Right ventricle myocardium inferior (tissue), 1 donor: ENCODE data around the gene IMMP2L. TPM values are rescaled to one million over a fixed set of nuclear protein-coding genes. Genes with fewer than 3 reads are reported as not detected.

Experiments
- ATAC-seq: fragments of 200-7000 bp; cut with Tn5 transposase; one replicate; pipeline ENCODE4 v1.9.1; 2020; ENCODE audit warnings: mild to moderate bottlenecking, moderate library complexity
- DNase-seq: peaks from one replicate; pipeline ENCODE4 v3.0.0; 2021; ENCODE audit errors: missing footprints
- intact Hi-C: fragments of 100-400 bp; cut with DNase I; formaldehyde crosslinking; loops from one replicate; pipeline ENCODE4 v1.11.0; 2022
- total RNA-seq: library from RNA; stranded (reverse); fragmentation: NEBNext Ultra II Directional; extraction: Animal tissue kit (Norgen Biotek cat#: 25700); gene quantifications from one replicate; pipeline ENCODE4 v1.2.1, GENCODE V29; 2021
- donor health status: DM: no; HTN: yes; CAD: no; lungs with severe emphysema.

The IMMP2L gene
- total RNA-seq, 1 donor from 2014 or later, result 14.3 TPM

GRCh38 chr7:111059833-111060232 is 502.5 kb downstream of the IMMP2L start:
- DNase-seq, result no peak
- intact Hi-C loops, result no loop called here

GRCh38 chr7:111057066-111057465 is 505.2 kb downstream of the IMMP2L start:
- intact Hi-C loops, result no loop called here
- ATAC-seq (no peak), DNase-seq (no peak)

More at GRCh38 chr7:111059833-111060232, 502.5 kb downstream of the IMMP2L start:
- ATAC-seq, result no peak

GRCh38 chr7:111056371-111056770 is 505.9 kb downstream of the IMMP2L start:
- intact Hi-C loops, result no loop called here
- DNase-seq (no peak), ATAC-seq (no peak)

DNA sequence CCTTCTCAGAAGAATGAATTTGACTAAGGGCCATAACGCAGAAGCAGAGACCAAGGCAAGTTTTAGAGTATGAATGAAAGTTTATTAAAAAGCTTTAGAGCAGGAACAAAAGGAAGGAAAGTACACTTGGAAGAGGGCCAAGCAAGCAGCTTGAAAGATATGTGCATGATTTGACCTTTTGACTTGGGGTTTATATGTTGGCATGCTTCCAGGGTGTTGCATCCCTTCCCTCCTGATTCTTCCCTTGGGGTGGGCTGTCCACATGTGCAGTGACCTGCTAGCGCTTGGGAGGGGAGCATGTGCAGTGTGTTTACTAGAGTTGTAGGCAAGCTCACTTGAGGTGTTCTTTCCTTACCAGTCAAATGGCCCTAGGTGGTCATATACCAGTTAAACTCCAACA is 509.3 kb downstream of the IMMP2L start:
- ATAC-seq (no peak), DNase-seq (no peak)
- intact Hi-C loops, result no loop called here

GRCh38 chr7:111051832-111052231 is 510.5 kb downstream of the IMMP2L start:
- intact Hi-C loops, result no loop called here
- ATAC-seq (no peak), DNase-seq (no peak)

DNA sequence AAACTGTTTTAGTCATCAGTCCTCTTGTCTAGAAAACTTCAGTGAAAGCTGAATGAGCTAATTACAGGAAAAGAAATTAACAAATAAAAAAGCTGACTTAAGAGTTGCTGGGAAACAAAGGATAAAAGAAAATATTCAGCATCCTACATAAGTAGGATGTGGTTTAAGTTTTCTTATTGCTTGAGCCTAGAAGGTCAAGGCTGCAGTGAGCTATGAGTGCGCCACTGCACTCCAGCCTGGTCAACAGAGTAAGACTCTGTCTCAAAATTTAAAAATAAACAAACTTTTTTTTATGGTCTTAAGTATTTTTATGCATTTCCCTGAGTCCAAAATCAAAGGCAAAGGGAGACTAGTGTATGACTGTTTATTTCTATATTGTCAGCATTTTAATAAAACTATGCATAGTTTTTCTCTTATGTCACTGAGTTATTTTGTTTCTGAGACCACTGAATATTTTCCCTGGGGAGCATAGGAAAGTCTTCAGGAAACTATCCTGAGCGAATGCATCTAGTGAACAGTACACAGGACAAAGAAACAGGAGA is 511.3 kb downstream of the IMMP2L start:
- intact Hi-C loops, result no loop called here
- no peak for ATAC-seq
- no peak for DNase-seq

GRCh38 chr7:111049971-111050680 is 512.2 kb downstream of the IMMP2L start:
- DNase-seq, result no peak
- intact Hi-C loops, result no loop called here
- no peak for ATAC-seq

DNA sequence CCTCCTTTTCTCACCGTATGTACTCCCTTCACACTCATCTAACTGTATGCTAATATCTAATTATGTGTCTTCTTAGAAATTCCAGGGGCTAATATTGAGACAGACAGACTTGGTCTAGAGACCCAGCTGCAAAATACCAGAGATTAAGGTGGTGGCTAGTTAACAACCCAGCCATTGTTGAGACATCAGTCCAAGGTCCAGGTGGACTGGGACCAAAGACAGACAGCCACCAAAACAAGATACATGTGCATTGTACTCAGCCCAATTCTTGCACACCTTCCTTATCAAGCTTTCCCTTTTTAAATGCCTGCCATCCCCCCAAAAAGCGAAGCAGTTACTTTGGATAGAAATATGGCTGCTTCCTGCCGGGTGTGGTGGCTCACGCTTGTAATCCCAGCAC is 514.7 kb downstream of the IMMP2L start:
- ATAC-seq (no peak), DNase-seq (no peak)
- intact Hi-C loops, result no loop called here

- ATAC-seq, result peak; percentile 80
- DNase-seq, result no peak
- intact Hi-C loops, result no loop called here
These were observed 516.8 kb downstream of the IMMP2L start for GRCh38 chr7:111045449-111045848.

- no peak for ATAC-seq
- intact Hi-C loops, result no loop called here
These were observed 518.7 kb downstream of the IMMP2L start for GRCh38 chr7:111043561-111043960.

DNA sequence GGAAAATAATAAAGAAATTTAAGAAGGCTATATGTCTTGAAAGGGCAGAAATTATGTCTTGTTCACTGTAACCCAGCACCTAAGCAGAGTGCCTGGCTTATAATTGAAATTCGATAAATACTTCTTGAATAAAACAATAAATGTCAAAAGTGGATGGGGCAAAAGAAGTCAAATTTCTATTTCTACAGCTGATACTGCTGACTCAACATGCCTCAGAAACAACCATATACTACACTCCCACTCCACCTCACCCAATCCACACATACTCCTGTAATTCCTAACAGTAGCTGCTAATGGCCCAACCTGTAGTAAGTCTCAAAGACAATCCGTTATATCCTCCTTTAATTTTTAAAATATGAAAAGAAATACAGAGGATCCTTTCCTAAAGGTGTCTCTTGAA is 519.5 kb downstream of the IMMP2L start:
- no peak for DNase-seq
- intact Hi-C loops, result no loop called here

More at GRCh38 chr7:111043561-111043960, 518.7 kb downstream of the IMMP2L start:
- DNase-seq, result no peak

GRCh38 chr7:111041577-111041976 is 520.7 kb downstream of the IMMP2L start:
- intact Hi-C loops, result no loop called here
- ATAC-seq, result no peak

More for the DNA sequence above, 519.5 kb downstream of the IMMP2L start:
- no peak for ATAC-seq

DNA sequence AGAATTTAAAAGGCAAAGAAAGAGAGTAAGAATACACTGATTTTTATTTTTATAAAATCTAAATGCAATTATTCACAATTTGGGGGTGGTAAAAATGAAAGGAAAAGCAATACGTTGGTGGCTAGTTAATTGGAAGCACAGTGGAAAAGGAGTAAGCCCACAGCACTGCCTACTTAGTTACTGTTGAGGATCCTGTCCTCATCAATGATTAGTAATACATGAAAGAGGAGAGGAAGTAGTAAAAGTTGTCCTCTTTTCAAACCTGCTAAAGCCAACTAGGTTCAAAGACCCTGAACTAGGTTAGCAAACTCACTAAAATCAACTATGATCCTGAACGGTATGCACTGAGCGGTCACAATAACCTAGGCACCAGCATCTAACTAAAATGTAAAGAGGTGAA is 524.1 kb downstream of the IMMP2L start:
- intact Hi-C loops, result no loop called here
- ATAC-seq (no peak), DNase-seq (no peak)

More at GRCh38 chr7:111041577-111041976, 520.7 kb downstream of the IMMP2L start:
- no peak for DNase-seq

- no peak for ATAC-seq
- no peak for DNase-seq
- intact Hi-C loops, result no loop called here
These were observed 530.4 kb downstream of the IMMP2L start for GRCh38 chr7:111031916-111032315.

GRCh38 chr7:111030336-111030735 is 532.0 kb downstream of the IMMP2L start:
- no peak for ATAC-seq
- DNase-seq, result no peak
- intact Hi-C loops, result no loop called here

- intact Hi-C loops, result no loop called here
- ATAC-seq, result no peak
- DNase-seq, result no peak
These were observed 532.6 kb downstream of the IMMP2L start for GRCh38 chr7:111029574-111030251.

DNA sequence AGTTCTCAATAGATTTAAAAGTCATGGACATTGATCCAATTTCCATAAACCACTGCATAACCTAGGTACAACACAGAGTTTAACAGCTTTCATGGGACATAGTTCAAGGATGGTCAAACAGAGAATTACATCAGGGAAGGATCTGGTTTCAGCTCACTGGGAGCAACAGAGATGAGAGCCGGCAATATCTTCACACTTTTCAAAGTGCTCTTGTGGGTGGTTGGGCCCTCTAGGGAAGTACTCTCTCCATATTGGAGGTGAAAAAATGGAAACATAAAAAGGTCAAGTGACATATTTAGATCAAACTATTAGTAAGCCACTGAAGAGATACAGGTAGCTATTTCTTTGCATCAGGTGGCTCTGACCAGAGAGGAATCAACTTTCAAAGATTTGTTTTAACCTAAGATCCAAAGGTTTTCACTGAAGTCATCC is 533.1 kb downstream of the IMMP2L start:
- no peak for ATAC-seq
- no peak for DNase-seq
- intact Hi-C loops, result no loop called here

DNA sequence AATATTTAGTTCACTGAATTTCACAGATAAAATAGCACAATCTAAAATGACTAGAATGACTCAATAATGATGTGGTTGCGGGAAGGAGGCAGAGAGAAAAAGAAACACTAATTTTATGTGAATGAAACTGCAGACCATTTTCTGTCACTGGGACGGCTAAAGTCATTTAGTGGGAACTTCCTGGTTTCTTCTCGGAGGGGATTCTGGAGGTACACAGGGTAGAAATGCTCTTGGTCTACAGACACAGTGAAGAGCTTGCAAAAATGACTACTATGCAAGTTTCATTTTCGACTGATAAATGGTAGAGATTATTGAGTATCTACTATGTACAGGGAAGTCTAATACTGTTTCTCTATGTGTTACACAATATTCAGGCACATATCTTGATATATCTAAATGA is 534.9 kb downstream of the IMMP2L start:
- ATAC-seq (no peak), DNase-seq (no peak)
- intact Hi-C loops, result no loop called here

DNA sequence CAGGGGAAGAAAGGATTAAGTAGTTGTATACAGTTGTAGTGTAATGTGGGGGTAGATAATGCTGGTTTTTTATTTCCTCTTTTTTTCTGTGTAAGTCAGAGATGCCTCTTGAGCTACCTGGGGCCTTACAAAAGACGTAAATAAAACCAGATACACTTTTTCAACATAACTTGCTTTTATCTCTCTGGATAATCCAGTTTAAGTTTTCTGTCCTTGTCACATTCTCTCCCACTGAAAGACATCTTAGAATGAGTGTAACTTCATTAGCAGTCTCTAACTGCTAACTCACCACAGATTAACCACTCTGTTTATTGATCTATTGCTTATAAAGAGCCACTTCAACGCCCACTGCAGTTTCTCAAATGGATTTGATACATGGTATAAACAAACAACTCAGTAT is 535.5 kb downstream of the IMMP2L start:
- DNase-seq (no peak), ATAC-seq (no peak)
- intact Hi-C loops, result no loop called here

GRCh38 chr7:111026343-111026742 is 535.9 kb downstream of the IMMP2L start:
- intact Hi-C loops, result no loop called here
- no peak for ATAC-seq
- no peak for DNase-seq
